HCT116 (cell line): ENCODE results near the gene TMCC1.

Experiments
- EZH2 ChIP-seq: fragments of 200-600 bp; sonication (generic); IDR thresholded peaks from 2 replicates; pipeline ENCODE4 v1.6.1; 2017; ENCODE audit warnings: antibody characterized with exemption, mixed run types
- SRF ChIP-seq: IDR thresholded peaks from 2 replicates; pipeline ENCODE4 v1.6.1; 2012; ENCODE audit warnings: low read depth
- TCF7L2 ChIP-seq: IDR thresholded peaks from 2 replicates; pipeline ENCODE4 v1.7.0; 2011; ENCODE audit warnings: borderline replicate concordance, inconsistent platforms; ENCODE audit not compliant: insufficient read depth, insufficient read length; ENCODE audit errors: extremely low read depth
- TF ChIP-seq, protein P1 (sequence below), 3 experiments: fragments of 200-600 bp in 1 of 3; sonication (generic) in 1 of 3; IDR thresholded peaks in 2 of 3; conservative IDR thresholded peaks in 1 of 3; 2 replicates each; pipeline ENCODE4 v1.5.1; 2012 to 2017; ENCODE audit warnings: low read depth in 2 of 3, low read length in 2 of 3, antibody characterized with exemption in 1 of 3, borderline replicate concordance in 1 of 3, control low read depth in 1 of 3, mild to moderate bottlenecking in 1 of 3, mixed read lengths in 1 of 3, mixed run types in 1 of 3, moderate library complexity in 1 of 3; ENCODE audit not compliant: insufficient read depth in 1 of 3

DNA sequence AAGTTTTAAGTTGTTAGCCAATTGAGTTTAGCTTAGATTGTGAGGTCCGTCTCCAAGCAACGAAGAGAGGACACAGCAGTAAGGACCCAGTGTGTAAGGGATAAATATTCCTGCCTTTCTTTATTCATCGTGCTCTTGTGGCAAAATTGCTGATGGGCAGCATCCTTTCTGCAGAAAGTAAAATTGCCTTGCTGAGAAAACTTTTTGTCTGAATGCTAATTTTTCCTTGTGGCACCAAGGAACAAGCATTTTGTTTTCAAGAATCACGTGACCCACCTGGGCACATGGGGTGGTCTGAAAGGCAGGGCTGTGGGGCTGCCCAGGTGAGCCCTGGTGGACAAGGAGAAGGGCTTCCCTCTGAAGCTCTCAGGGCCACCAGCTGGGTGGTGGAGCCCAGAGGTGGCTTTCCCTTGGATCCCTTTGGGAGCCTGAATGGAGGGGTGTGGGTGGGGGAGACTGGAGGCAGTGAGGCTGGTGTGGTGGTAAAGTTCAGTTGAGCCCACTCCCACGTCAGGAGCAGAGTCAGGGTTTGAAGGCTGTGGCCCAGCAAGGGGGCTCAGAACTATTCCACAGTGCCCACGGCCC, 24.0 kb upstream of the TMCC1 start:
- no peak for TF ChIP-seq TCF7L2
- TF ChIP-seq, protein P1, sequence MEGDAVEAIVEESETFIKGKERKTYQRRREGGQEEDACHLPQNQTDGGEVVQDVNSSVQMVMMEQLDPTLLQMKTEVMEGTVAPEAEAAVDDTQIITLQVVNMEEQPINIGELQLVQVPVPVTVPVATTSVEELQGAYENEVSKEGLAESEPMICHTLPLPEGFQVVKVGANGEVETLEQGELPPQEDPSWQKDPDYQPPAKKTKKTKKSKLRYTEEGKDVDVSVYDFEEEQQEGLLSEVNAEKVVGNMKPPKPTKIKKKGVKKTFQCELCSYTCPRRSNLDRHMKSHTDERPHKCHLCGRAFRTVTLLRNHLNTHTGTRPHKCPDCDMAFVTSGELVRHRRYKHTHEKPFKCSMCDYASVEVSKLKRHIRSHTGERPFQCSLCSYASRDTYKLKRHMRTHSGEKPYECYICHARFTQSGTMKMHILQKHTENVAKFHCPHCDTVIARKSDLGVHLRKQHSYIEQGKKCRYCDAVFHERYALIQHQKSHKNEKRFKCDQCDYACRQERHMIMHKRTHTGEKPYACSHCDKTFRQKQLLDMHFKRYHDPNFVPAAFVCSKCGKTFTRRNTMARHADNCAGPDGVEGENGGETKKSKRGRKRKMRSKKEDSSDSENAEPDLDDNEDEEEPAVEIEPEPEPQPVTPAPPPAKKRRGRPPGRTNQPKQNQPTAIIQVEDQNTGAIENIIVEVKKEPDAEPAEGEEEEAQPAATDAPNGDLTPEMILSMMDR (IDR thresholded peaks at IDR 0.05 in 2 of 3, conservative IDR thresholded peaks at IDR 0.05 in 1 of 3; ENCODE audit: borderline replicate concordance in 1 of 3, insufficient read depth in 1 of 3, low read depth in 2 of 3, low read length in 2 of 3): no peak
- TF ChIP-seq EZH2: no peak
- TF ChIP-seq SRF: no peak
